HG02571 (cell line): ENCODE measurements around the gene IGFBP4.

Source experiments
- ATAC-seq: cut with Tn5 transposase; IDR thresholded peaks from one replicate; pipeline ENCODE4 v1.9.1; 2021; ENCODE audit warnings: mild to moderate bottlenecking, moderate library complexity; ENCODE audit not compliant: unreplicated experiment

The IGFBP4 gene

GRCh38 chr17:40454613-40454995, 11.4 kb downstream of the IGFBP4 start:
- no peak for ATAC-seq

- no peak for ATAC-seq
Measured at GRCh38 chr17:40456396-40456951, 13.2 kb downstream of the IGFBP4 start.

- ATAC-seq, result no peak
Measured at GRCh38 chr17:40457369-40457768, 14.1 kb downstream of the IGFBP4 start.

DNA sequence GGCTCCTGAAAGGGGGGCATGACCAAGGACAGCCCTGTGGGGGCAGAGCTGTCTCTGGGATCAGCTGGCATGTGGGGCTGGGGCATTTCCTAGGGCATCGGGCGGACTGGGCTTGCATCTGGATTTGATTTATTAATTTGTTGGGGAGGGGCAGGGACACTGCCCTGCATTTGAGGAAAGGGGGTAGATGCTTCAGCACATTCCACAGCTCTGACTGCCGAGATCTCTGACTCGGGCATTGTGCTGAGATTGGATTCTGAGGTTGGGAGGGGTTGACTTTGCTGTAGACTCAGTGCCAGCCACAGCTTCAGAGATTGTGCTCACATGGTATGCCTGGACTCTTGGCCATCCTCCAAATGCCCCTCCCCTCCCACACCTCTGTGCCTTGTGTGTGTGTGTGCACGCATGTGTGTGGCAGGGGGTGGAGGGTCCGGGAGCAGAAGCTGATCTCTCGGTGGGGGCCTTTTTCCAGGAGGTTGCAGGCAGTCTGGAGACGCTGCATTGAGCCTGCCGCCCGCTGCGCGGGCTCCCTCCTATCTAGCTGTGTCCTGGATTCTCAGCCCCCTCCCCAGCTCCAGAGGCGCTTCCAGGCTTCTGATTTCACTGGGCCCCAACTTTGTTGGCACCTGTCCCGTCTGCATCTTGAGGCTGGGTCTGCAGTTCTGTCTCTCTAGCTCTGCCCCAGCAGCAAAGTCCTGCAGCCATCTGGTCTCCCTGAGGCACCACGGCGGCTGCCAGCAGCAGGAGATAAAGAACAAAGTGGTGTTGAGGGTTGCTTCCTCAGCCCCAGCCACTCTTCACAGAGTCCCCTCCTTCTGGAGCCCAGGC, 14.9 kb downstream of the IGFBP4 start:
- no peak for ATAC-seq

- ATAC-seq, result no peak
Measured at GRCh38 chr17:40458851-40459482, 15.7 kb downstream of the IGFBP4 start.

- no peak for ATAC-seq
Measured at GRCh38 chr17:40459636-40460603, 16.7 kb downstream of the IGFBP4 start.

DNA sequence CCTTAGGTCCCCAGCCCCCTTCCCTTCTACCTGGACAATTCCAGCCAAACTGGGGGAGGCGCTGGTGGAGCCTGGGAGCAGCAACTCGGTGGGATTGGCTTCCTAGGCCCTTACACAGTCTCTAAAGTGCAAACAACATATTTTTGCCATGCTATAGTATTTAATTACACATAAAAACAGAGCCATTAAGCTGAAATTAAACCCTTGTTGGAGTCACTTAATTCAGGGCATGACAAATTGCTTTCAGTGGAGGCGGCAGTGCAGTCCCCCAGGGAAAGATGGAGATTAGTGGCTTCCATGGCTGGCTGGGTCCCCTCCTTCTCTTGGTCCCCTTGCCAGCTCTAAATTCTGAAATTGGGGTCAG, 17.3 kb downstream of the IGFBP4 start:
- no peak for ATAC-seq

DNA sequence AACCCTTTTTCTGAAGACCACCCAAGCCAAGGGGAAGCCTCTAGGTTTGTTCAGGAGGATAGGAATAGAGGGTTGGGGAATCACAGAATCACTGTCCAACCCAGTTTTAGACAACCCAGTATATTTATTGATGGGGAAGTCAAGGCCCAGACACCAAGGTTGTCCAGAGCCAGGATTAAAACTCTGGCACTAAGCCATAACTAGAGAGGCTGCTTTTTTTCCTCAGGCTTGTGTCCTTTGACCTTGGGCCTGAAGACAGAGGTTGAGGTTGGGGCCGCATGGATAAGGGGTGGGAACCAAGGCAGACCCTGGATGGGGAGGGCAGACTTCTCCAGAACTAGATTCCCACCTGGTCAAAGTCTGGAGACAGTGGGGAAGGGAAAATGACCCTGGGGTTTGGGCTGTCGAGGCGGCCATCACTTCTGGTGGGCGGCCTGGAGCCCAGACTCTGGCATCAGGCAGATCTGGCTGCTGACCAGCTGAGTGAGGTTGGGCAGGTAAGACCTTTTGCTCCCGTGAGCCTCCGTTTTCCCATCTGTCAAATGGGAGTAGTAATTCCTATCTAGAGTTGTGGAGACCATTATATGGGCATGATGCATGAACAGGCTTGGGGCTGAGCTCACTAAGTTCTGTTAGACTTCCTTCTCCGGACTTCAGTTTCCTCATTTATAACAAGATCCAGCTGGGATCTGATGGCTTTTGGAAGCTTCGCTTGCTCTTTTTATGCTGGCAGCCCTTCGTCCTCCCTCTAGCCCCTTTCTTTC, 17.9 kb downstream of the IGFBP4 start:
- ATAC-seq, result no peak

GRCh38 chr17:40461732-40462342, 18.6 kb downstream of the IGFBP4 start:
- ATAC-seq, result no peak

GRCh38 chr17:40462343-40463121, 19.3 kb downstream of the IGFBP4 start:
- no peak for ATAC-seq

GRCh38 chr17:40463122-40463550, 19.9 kb downstream of the IGFBP4 start:
- ATAC-seq, result no peak

GRCh38 chr17:40464392-40464855, 21.2 kb downstream of the IGFBP4 start:
- ATAC-seq, result no peak

DNA sequence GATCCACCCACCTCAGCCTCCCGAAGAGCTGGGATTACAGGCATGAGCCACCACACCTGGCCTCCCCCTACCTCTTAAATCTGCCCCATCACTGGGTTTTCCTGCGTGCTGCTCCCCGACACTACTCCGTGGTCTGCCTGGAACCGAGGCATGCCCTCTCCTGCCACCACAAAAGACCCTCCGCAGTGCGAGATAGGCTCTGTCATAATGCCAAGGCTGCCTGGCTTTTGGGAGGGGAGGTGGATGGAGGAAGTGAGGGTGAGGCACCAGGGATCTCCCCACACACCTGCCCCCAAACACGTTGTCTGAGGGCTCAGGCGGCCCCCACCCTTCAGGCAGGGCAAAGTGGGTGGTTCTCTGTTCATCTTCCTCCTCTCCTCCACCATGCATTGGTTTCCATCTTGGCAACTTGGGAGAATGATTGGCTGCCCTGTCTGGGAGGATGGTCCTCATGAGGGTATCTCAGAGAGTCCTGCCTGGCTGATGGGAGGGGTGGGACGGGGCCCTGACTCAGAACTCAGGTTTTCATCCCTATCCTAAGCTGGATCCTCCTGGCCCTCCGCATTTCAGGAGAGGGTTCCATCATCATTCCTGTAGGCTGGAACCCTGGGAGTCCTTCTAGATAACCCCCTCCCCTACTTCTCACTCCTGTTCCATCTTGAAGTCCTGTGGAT, 23.2 kb downstream of the IGFBP4 start:
- no peak for ATAC-seq

DNA sequence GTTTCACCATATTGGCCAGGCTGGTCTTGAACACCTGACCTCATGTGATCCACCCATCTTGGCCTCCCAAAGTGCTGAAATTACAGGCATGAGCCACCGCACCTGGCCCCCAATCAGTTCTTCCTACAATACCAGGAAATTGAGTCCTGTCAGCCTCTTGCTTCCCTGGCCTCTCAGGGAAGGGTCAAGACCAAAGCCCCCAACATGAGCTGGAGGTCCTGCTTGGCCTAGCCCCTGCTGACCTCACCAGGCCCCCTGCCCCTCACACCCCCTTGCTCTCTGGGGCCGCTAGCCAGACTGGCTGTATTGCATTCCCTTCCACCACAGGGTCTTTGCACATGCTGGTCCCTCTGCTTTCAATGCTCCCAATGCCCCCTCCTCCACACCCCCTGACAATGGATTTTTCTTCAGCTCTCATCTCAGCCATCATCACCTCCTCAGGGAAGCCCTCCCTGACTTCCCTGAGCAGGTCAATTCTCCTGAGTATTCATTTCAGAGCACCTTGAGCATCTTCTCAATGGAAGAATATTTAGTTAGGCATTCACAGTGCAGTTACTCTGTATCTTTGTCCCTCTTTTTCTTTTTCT, 24.1 kb downstream of the IGFBP4 start:
- ATAC-seq, result no peak

DNA sequence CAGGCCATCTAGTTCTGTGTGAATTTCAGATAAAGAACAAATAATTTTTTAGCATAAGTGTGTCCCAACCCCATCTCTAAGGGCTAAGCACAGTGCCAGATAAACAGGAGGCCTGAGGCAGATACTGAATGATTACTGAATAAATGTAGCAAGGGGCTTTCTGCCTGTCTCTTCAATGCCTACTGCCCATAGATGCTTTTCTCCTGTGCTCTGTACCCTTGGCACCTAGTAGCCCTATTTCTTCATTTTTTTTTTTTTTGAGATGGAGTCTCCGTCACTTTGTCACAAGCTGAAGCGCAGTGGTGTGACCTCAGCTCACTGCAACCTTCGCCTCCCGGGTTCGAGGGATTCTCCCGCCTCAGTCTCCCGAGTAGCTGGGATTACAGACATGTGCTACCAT, 25.3 kb downstream of the IGFBP4 start:
- no peak for ATAC-seq

- ATAC-seq, result no peak
Measured at GRCh38 chr17:40469805-40470675, 26.8 kb downstream of the IGFBP4 start.
